Measurements from ENCODE around the gene EIF4E. TPM values are rescaled to one million over a fixed set of nuclear protein-coding genes. Genes with fewer than 3 reads are reported as not detected.

The EIF4E gene
- total RNA-seq, 1 experiment from 2014 or later: 179 TPM

DNA sequence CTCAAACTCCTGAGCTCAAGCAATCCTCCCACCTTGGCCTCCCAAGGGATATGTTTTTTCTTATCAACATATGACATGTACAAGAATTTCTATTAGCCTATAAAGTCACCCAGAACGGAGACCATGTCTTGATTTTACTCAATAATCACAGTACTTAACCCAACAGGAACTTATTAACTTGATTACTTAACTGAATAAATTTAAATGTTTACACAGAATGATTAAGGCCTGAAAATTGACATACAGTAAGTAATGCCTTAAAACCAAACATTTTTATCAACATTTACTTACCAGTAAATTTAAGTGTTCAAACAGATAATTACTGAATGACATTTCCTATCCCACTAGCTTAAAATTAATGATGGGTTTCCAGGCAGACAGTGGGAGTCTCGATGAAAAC lies 25.4 kb downstream of the EIF4E start:
- no TSS peak for BruUV-seq (replicated peaks)
- Histone ChIP-seq H3K4me1 (ENCODE audit: insufficient read depth, low read length, poor library complexity, severe bottlenecking) (peaks cover 8% of the 10 kb centered on the region), H3K27me3 (replicated peaks; ENCODE audit: insufficient read depth, low read depth, low read length, poor library complexity) (no peaks in the 10 kb centered on the region), H3K9me3 (ENCODE audit: low read depth, low read length, poor library complexity, severe bottlenecking) (no peaks in the 10 kb centered on the region), H3K27ac (ENCODE audit: low read depth, low read length, poor library complexity, severe bottlenecking) (no peak overlapping the region), H3K4me3 (ENCODE audit: low read depth, low read length, poor library complexity, severe bottlenecking) (no peak overlapping the region), H3K36me3 (ENCODE audit: insufficient read depth, low read length, poor library complexity, severe bottlenecking) (peaks cover 24% of the 10 kb centered on the region)
- POLR2A ChIA-PET (ENCODE audit: low non-redundant PET): no interaction called here
- no peak for DNase-seq (ENCODE audit: low spot score)
- intact Hi-C loops (cut with micrococcal nuclease; ENCODE audit: unreplicated experiment): no loop called here
- TF ChIP-seq, protein P1, sequence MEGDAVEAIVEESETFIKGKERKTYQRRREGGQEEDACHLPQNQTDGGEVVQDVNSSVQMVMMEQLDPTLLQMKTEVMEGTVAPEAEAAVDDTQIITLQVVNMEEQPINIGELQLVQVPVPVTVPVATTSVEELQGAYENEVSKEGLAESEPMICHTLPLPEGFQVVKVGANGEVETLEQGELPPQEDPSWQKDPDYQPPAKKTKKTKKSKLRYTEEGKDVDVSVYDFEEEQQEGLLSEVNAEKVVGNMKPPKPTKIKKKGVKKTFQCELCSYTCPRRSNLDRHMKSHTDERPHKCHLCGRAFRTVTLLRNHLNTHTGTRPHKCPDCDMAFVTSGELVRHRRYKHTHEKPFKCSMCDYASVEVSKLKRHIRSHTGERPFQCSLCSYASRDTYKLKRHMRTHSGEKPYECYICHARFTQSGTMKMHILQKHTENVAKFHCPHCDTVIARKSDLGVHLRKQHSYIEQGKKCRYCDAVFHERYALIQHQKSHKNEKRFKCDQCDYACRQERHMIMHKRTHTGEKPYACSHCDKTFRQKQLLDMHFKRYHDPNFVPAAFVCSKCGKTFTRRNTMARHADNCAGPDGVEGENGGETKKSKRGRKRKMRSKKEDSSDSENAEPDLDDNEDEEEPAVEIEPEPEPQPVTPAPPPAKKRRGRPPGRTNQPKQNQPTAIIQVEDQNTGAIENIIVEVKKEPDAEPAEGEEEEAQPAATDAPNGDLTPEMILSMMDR (conservative IDR thresholded peaks at IDR 0.05; ENCODE audit: low read depth, low read length): no peak
- CTCF ChIA-PET: no interaction called here

DNA sequence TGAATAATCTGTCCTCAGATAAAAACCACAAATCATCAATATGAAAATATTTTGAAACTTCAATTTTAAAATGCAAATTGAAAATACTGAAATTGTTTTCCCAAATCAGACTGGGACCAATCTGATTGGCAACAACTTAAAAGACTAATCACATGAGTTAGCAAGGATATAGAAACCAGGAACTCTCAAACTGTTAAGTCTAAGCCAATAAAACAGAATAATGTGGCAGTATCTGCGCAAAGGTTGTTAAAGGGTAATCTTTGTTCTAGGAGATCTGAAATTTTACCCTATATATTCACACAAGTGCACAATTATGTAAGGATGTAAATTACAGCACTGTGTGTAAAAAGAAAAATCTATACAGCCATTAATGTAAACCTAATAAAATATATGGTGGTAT lies 29.7 kb downstream of the EIF4E start:
- POLR2A ChIA-PET (ENCODE audit: low non-redundant PET): no interaction called here
- H3K36me3 ChIP-seq (ENCODE audit: insufficient read depth, low read length, poor library complexity, severe bottlenecking): peaks cover 53% of the 10 kb centered on the region
- BruUV-seq (replicated peaks): no TSS peak

DNA sequence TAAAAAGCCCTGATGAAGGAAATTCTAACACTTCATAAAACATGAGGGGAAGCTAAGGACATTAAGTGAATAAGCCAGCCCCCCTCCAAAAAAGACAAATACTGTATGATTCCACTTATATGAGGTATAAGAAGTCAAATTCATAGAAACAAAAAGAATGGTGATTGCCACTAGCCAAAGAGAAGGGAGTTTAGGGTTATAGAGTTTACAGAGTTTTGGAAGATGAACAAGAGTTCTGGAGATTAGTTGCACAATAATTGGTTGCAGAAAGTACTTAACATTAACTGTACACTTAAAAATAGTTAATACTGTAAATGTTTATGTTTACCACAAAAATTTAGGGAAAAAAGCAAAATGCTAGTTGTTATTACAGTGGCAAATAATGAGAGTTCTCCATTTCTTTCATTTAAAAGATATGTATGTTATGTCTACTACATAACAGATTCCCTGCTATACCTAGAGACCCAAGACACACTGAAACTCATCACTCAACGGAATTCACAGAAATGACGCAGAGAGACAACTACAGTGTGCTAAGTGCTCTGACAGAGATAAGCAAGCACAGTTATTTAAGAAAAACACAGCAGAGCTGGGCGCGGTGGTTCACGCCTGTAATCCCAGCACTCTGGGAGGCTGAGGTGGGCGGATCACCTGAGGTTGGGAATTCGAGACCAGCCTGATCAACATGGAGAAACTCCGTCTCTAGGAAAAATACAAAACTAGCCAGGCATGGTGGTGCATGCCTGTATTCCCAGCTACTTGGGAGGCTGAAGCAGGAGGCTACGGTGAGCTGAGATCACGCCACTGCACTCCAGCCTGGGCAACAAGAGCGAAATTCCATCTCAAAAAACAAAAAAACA lies 37.2 kb downstream of the EIF4E start:
- Histone ChIP-seq H3K27ac (ENCODE audit: low read depth, low read length, poor library complexity, severe bottlenecking) (no peak overlapping the region), H3K4me3 (ENCODE audit: low read depth, low read length, poor library complexity, severe bottlenecking) (no peak overlapping the region), H3K36me3 (ENCODE audit: insufficient read depth, low read length, poor library complexity, severe bottlenecking) (peaks cover 64% of the 10 kb centered on the region), H3K9me3 (ENCODE audit: low read depth, low read length, poor library complexity, severe bottlenecking) (peaks cover 3% of the 10 kb centered on the region), H3K27me3 (replicated peaks; ENCODE audit: insufficient read depth, low read depth, low read length, poor library complexity) (no peaks in the 10 kb centered on the region), H3K4me1 (ENCODE audit: insufficient read depth, low read length, poor library complexity, severe bottlenecking) (no peaks in the 10 kb centered on the region)
- ChIA-PET CTCF (no interaction called here), POLR2A (ENCODE audit: low non-redundant PET) (no interaction called here)
- TF ChIP-seq, protein P1 (conservative IDR thresholded peaks at IDR 0.05; ENCODE audit: low read depth, low read length): no peak
- no peak for TF ChIP-seq EZH2 (IDR thresholded peaks at IDR 0.05; ENCODE audit: borderline replicate concordance, low read depth, low read length, poor library complexity, severe bottlenecking)
- BruUV-seq (replicated peaks): no TSS peak
- intact Hi-C loops (cut with micrococcal nuclease; ENCODE audit: unreplicated experiment): no loop called here
- no peak for DNase-seq (ENCODE audit: low spot score)

More for the DNA sequence above, 29.7 kb downstream of the EIF4E start:
- DNase-seq (ENCODE audit: low spot score): no peak
- Histone ChIP-seq H3K4me1 (ENCODE audit: insufficient read depth, low read length, poor library complexity, severe bottlenecking) (peaks cover 2% of the 10 kb centered on the region), H3K4me3 (ENCODE audit: low read depth, low read length, poor library complexity, severe bottlenecking) (no peak overlapping the region), H3K27ac (ENCODE audit: low read depth, low read length, poor library complexity, severe bottlenecking) (no peak overlapping the region), H3K9me3 (ENCODE audit: low read depth, low read length, poor library complexity, severe bottlenecking) (no peaks in the 10 kb centered on the region), H3K27me3 (replicated peaks; ENCODE audit: insufficient read depth, low read depth, low read length, poor library complexity) (no peaks in the 10 kb centered on the region)
- TF ChIP-seq, protein P1 (conservative IDR thresholded peaks at IDR 0.05; ENCODE audit: low read depth, low read length): no peak
- no peak for TF ChIP-seq EZH2 (IDR thresholded peaks at IDR 0.05; ENCODE audit: borderline replicate concordance, low read depth, low read length, poor library complexity, severe bottlenecking)
- intact Hi-C loops (cut with micrococcal nuclease; ENCODE audit: unreplicated experiment): no loop called here
- CTCF ChIA-PET: no interaction called here
